NOMO-1 (cell line): ENCODE data around the gene SAA4.
"Not testable (repeated sequence)": the region's sequence is repeated elsewhere in the genome, so short reads cannot be mapped to it uniquely, and the experiment has no call there.

Source experiments
- DNase-seq, 2 experiments: peaks; one replicate each; lab custom pipeline; 2025; ENCODE audit not compliant: unreplicated experiment in 2 of 2; lab: John Stamatoyannopoulos, UW

The SAA4 gene

GRCh38 chr11:18247191-18247581 lies 10.6 kb upstream of the SAA4 start:
- not testable (repeated sequence) for DNase-seq

- peak; percentile 17 to 36 for DNase-seq
Observed at GRCh38 chr11:18246379-18247190, 10.0 kb upstream of the SAA4 start.

GRCh38 chr11:18245396-18245795 lies 8.8 kb upstream of the SAA4 start:
- DNase-seq: no peak

- peak; percentile 20 to 70 for DNase-seq
Observed at GRCh38 chr11:18243783-18244362, 7.3 kb upstream of the SAA4 start.

GRCh38 chr11:18239655-18240054 lies 3.1 kb upstream of the SAA4 start:
- DNase-seq: no peak

- DNase-seq: no peak
Observed at GRCh38 chr11:18235394-18236334, 938 bp downstream of the SAA4 start.

GRCh38 chr11:18233912-18234311 lies 2.7 kb downstream of the SAA4 start:
- no peak for DNase-seq

- no peak for DNase-seq
Observed at GRCh38 chr11:18230859-18231258, 5.7 kb downstream of the SAA4 start.

- peak; percentile 30 to 51 for DNase-seq
Observed at GRCh38 chr11:18229501-18229900, 7.1 kb downstream of the SAA4 start.

GRCh38 chr11:18225913-18226312 lies 10.7 kb downstream of the SAA4 start:
- no peak for DNase-seq

GRCh38 chr11:18223591-18224387 lies 12.8 kb downstream of the SAA4 start:
- no peak for DNase-seq

GRCh38 chr11:18222814-18223421 lies 13.7 kb downstream of the SAA4 start:
- no peak for DNase-seq

- no peak for DNase-seq
Observed at GRCh38 chr11:18221274-18221876, 15.2 kb downstream of the SAA4 start.

GRCh38 chr11:18209058-18209457 lies 27.5 kb downstream of the SAA4 start:
- DNase-seq: no peak

GRCh38 chr11:18204771-18205170 lies 31.8 kb downstream of the SAA4 start:
- no peak for DNase-seq

GRCh38 chr11:18204220-18204619 lies 32.4 kb downstream of the SAA4 start:
- no peak for DNase-seq

GRCh38 chr11:18203723-18204122 lies 32.9 kb downstream of the SAA4 start:
- DNase-seq: no peak

GRCh38 chr11:18197738-18198137 lies 38.9 kb downstream of the SAA4 start:
- DNase-seq: not testable (repeated sequence)

GRCh38 chr11:18196532-18196931 lies 40.1 kb downstream of the SAA4 start:
- DNase-seq: no peak

- DNase-seq: no peak
Observed at GRCh38 chr11:18193010-18193409, 43.6 kb downstream of the SAA4 start.
